Gastrocnemius medialis (tissue), 4 donors: ENCODE measurements around the gene REXO5.

Experiments used
- CTCF ChIP-seq, 5 experiments: fragments of 450-650 bp in 3 of 5; fragments of 200-600 bp in 2 of 5; sonication (generic) in 2 of 5; IDR thresholded peaks in 4 of 5; conservative IDR thresholded peaks in 1 of 5; 1 replicate in 4 of 5; 2 replicates in 1 of 5; pipeline ENCODE4 v1.5.1; 2016 to 2019; ENCODE audit warnings: antibody characterized with exemption in 5 of 5, mild to moderate bottlenecking in 3 of 5, moderate library complexity in 3 of 5
- POLR2A ChIP-seq, 2 donors: fragments of 450-650 bp; IDR thresholded peaks; one replicate each; pipeline ENCODE4 v1.6.1; 2017; ENCODE audit warnings: antibody characterized with exemption in 2 of 2, mild to moderate bottlenecking in 2 of 2, moderate library complexity in 2 of 2

GRCh38 chr16:20829536-20829935 lies 23.2 kb downstream of the REXO5 start:
- TF ChIP-seq POLR2A (IDR thresholded peaks at IDR 0.05) (no peak), CTCF (IDR thresholded peaks at IDR 0.05 in 4 of 5, conservative IDR thresholded peaks at IDR 0.05 in 1 of 5) (no peak)
